Measurements from ENCODE around the gene RECK.

DNA sequence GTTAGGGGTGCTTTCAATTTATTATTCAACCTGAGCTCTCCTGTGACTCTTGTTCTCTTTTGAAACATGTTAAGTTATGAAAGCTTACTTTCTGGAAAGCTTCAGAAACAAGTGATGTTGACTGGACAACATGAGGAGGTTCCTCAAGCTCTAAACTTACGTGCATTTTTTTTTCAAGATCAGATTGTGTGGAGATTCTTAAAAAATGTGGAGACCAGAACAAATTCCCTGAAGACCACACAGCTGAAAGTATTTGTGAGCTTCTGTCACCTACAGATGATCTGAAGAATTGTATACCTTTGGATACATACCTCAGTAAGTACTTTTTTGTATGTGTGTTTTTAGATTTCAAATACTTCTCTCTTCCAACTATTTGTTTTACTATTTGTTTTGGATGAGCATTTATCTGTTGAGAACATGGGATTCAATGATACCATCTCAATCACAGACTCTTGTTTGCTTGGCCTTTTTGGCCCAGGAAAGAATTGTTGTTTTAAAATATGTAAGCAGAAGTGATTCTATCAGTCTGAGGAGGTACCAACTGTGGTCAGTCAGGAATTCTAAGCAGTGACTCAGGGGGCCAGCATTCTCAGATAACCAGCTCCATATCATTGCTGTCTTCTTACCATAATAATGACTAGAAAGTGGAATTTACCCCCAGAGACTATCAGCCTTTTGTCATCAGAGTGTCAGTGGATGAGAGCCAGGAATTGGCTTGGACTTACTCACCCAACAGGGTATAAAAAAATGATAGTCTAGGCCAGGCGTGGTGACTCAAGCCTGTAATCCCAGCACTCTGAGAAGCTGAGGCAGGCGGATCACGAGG is 65.4 kb downstream of the RECK start:
- TF ChIP-seq, protein P1, sequence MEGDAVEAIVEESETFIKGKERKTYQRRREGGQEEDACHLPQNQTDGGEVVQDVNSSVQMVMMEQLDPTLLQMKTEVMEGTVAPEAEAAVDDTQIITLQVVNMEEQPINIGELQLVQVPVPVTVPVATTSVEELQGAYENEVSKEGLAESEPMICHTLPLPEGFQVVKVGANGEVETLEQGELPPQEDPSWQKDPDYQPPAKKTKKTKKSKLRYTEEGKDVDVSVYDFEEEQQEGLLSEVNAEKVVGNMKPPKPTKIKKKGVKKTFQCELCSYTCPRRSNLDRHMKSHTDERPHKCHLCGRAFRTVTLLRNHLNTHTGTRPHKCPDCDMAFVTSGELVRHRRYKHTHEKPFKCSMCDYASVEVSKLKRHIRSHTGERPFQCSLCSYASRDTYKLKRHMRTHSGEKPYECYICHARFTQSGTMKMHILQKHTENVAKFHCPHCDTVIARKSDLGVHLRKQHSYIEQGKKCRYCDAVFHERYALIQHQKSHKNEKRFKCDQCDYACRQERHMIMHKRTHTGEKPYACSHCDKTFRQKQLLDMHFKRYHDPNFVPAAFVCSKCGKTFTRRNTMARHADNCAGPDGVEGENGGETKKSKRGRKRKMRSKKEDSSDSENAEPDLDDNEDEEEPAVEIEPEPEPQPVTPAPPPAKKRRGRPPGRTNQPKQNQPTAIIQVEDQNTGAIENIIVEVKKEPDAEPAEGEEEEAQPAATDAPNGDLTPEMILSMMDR (IDR thresholded peaks at IDR 0.05; ENCODE audit: low read depth, low read length, poor library complexity, severe bottlenecking): no peak
- TF ChIP-seq EZH2phosphoT487 (IDR thresholded peaks at IDR 0.05; ENCODE audit: borderline replicate concordance, low read length): no peak

All from DOHH2 (cell line).